PC-3 (cell line): Measurements from ENCODE around the gene KCNJ3. TPM values are rescaled to one million over a fixed set of nuclear protein-coding genes. Genes with fewer than 3 reads are reported as not detected.

ENCODE experiments used
- ATAC-seq: fragments of 200-7000 bp; cut with Tn5 transposase; 2 replicates; pipeline ENCODE4 v1.9.1; 2020; ENCODE audit warnings: mild to moderate bottlenecking, moderate library complexity
- BruUV-seq: library from RNA; stranded (reverse); fragments of 400-500 nt; replicated peaks from 2 replicates; lab custom pipeline; 2021; lab: Mats Ljungman, UMichigan
- CTCF ChIA-PET: fragments of 300-600 bp; sonication (Branson Sonifier 250); formaldehyde crosslinking; loops from one replicate; lab custom pipeline; 2022; ENCODE audit warnings: antibody characterized with exemption; lab: Charles Lee
- POLR2A ChIA-PET: fragments of 300-600 bp; sonication (Branson Sonifier 250); formaldehyde crosslinking; loops from one replicate; lab custom pipeline; 2022; ENCODE audit warnings: antibody characterized with exemption; ENCODE audit not compliant: unreplicated experiment; lab: Charles Lee
- DNase-seq: peaks from one replicate; pipeline ENCODE4 v3.0.0-alpha.2; 2015
- H2AFZ ChIP-seq: fragments of 300-600 bp; sonication (generic); 2 replicates; pipeline ENCODE4 v1.6.0; 2016; ENCODE audit warnings: antibody characterized with exemption, low read length
- H3F3A ChIP-seq: fragments of 300-600 bp; sonication (generic); one replicate; pipeline ENCODE4 v1.6.0; 2017; ENCODE audit warnings: antibody characterized with exemption, low read length, control low read depth, mild to moderate bottlenecking; ENCODE audit not compliant: unreplicated experiment
- H3K27ac ChIP-seq: fragments of 300-600 bp; sonication (generic); 2 replicates; pipeline ENCODE4 v1.5.1; 2016; ENCODE audit warnings: mild to moderate bottlenecking, low read length
- H3K27me3 ChIP-seq: fragments of 300-600 bp; sonication (generic); 2 replicates; pipeline ENCODE4 v1.6.1; 2016; ENCODE audit warnings: low read length, mixed read lengths
- H3K36me3 ChIP-seq: fragments of 300-600 bp; sonication (generic); 2 replicates; pipeline ENCODE4 v1.6.1; 2016; ENCODE audit warnings: low read depth, mixed run types, low read length, mixed read lengths
- H3K4me1 ChIP-seq: fragments of 300-600 bp; sonication (generic); 2 replicates; pipeline ENCODE4 v1.5.1; 2016; ENCODE audit warnings: low read length; ENCODE audit not compliant: insufficient read depth
- H3K4me2 ChIP-seq: fragments of 300-600 bp; sonication (generic); 2 replicates; pipeline ENCODE4 v1.6.0; 2016; ENCODE audit warnings: low read length
- H3K4me3 ChIP-seq: fragments of 300-600 bp; sonication (generic); 2 replicates; pipeline ENCODE4 v1.5.1; 2016; ENCODE audit warnings: mild to moderate bottlenecking, low read length, mixed read lengths
- H3K79me2 ChIP-seq: fragments of 300-600 bp; sonication (generic); 2 replicates; pipeline ENCODE4 v1.6.1; 2017; ENCODE audit warnings: low read length, mixed read lengths
- H3K9ac ChIP-seq: fragments of 300-600 bp; sonication (generic); 2 replicates; pipeline ENCODE4 v1.6.0; 2016; ENCODE audit warnings: mild to moderate bottlenecking, low read length
- H3K9me2 ChIP-seq: fragments of 300-600 bp; sonication (generic); replicated peaks from 2 replicates; pipeline ENCODE4 v1.6.1; 2016; ENCODE audit warnings: mixed run types, low read length, mixed read lengths
- H3K9me3 ChIP-seq: fragments of 300-600 bp; sonication (generic); 2 replicates; pipeline ENCODE4 v1.6.1; 2016; ENCODE audit warnings: low read length, mixed read lengths
- H4K20me1 ChIP-seq: fragments of 300-600 bp; sonication (generic); 2 replicates; pipeline ENCODE4 v1.6.1; 2016; ENCODE audit warnings: low read length, mixed read lengths
- EZH2 ChIP-seq: fragments of 300-600 bp; sonication (generic); IDR thresholded peaks from one replicate; pipeline ENCODE4 v1.6.1; 2017; ENCODE audit warnings: antibody characterized with exemption, mild to moderate bottlenecking, low read length; ENCODE audit not compliant: unreplicated experiment
- EZH2phosphoT487 ChIP-seq: fragments of 300-600 bp; sonication (generic); IDR thresholded peaks from 2 replicates; pipeline ENCODE4 v1.6.1; 2018; ENCODE audit warnings: mild to moderate bottlenecking, antibody characterized with exemption, low read length, borderline replicate concordance
- intact Hi-C: fragments of 100-400 bp; cut with micrococcal nuclease; formaldehyde crosslinking; loops from 2 replicates; pipeline ENCODE4 v1.9.0; 2023
- total RNA-seq: library from RNA; depleted of rRNA; stranded (reverse); fragments of >200 nt; gene quantifications from 2 replicates; pipeline ENCODE4 v1.2.3, GENCODE V29; 2014
- TF ChIP-seq, protein P1 (sequence below): fragments of 300-600 bp; sonication (generic); conservative IDR thresholded peaks from 2 replicates; pipeline ENCODE4 v1.5.1; 2017; ENCODE audit warnings: antibody characterized with exemption, low read depth, mild to moderate bottlenecking, low read length

The KCNJ3 gene
- total RNA-seq, 1 experiment from 2014 or later = not detected

DNA sequence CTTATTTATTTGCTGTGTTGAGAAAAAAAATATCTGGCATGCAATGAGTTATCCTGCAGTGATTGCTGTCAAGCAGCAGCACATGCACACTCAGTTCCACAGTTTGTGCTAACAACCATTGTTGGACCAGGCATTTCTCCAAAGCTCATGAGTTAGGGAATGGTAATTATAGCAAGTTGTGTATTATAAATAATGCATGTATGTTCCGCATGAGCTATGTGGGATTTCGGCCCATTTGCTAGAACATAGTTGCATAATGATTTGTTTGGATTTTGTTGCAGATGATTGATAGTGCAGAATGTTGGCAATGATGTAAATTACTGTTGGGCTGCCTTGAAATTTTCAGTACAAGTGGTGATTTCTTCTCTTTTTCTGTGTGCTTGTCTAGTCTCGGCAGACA, 10.7 kb downstream of the KCNJ3 start:
- Histone ChIP-seq H3K4me3 (no peak overlapping the region), H3K4me1 (no peaks in the 10 kb centered on the region), H3F3A (no peaks in the 10 kb centered on the region), H3K9me2 (no peaks in the 10 kb centered on the region), H3K9me3 (no peaks in the 10 kb centered on the region), H3K36me3 (no peaks in the 10 kb centered on the region), H3K27ac (no peak overlapping the region), H3K9ac (no peak overlapping the region), H3K4me2 (no peak overlapping the region), H4K20me1 (no peaks in the 10 kb centered on the region), H3K27me3 (no peaks in the 10 kb centered on the region), H2AFZ (no peak overlapping the region), H3K79me2 (no peaks in the 10 kb centered on the region)
- ChIA-PET POLR2A (no interaction called here), CTCF (no interaction called here)
- no peak for DNase-seq
- intact Hi-C loops = no loop called here
- TF ChIP-seq EZH2phosphoT487 = no peak
- TF ChIP-seq, protein P1, sequence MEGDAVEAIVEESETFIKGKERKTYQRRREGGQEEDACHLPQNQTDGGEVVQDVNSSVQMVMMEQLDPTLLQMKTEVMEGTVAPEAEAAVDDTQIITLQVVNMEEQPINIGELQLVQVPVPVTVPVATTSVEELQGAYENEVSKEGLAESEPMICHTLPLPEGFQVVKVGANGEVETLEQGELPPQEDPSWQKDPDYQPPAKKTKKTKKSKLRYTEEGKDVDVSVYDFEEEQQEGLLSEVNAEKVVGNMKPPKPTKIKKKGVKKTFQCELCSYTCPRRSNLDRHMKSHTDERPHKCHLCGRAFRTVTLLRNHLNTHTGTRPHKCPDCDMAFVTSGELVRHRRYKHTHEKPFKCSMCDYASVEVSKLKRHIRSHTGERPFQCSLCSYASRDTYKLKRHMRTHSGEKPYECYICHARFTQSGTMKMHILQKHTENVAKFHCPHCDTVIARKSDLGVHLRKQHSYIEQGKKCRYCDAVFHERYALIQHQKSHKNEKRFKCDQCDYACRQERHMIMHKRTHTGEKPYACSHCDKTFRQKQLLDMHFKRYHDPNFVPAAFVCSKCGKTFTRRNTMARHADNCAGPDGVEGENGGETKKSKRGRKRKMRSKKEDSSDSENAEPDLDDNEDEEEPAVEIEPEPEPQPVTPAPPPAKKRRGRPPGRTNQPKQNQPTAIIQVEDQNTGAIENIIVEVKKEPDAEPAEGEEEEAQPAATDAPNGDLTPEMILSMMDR = no peak
- no peak for TF ChIP-seq EZH2
- no peak for ATAC-seq
- no TSS peak for BruUV-seq

- ATAC-seq = no peak
- H3K9me3 ChIP-seq = no peaks in the 10 kb centered on the region
- H3K27ac ChIP-seq = no peak overlapping the region
- intact Hi-C loops = loop anchor here (10.0 kb wide), 1 partner anchor 65 kb away; no protein-coding TSS in a partner anchor
- no peak overlapping the region for H3K4me2 ChIP-seq
- ChIA-PET POLR2A (no interaction called here), CTCF (interaction anchor here (0.5 kb wide), 1 partner anchor 8 kb away, joined by 4 read pairs; no protein-coding TSS in a partner anchor)
- BruUV-seq = no TSS peak
- H3K36me3 ChIP-seq = no peaks in the 10 kb centered on the region
- DNase-seq = no peak
- TF ChIP-seq EZH2 = no peak
- TF ChIP-seq, protein P1 = no peak
- TF ChIP-seq EZH2phosphoT487 = no peak
- no peaks in the 10 kb centered on the region for H3K9me2 ChIP-seq
- H3K27me3 ChIP-seq = no peaks in the 10 kb centered on the region
- H3K9ac ChIP-seq = no peak overlapping the region
- no peaks in the 10 kb centered on the region for H3F3A ChIP-seq
- no peak overlapping the region for H3K4me3 ChIP-seq
- no peaks in the 10 kb centered on the region for H3K79me2 ChIP-seq
- no peak overlapping the region for H2AFZ ChIP-seq
- H3K4me1 ChIP-seq = no peaks in the 10 kb centered on the region
- no peaks in the 10 kb centered on the region for H4K20me1 ChIP-seq
These were observed 11.6 kb downstream of the KCNJ3 start for GRCh38 chr2:154710078-154710477.

GRCh38 chr2:154710685-154711084, 12.2 kb downstream of the KCNJ3 start:
- no peak overlapping the region for H2AFZ ChIP-seq
- no peaks in the 10 kb centered on the region for H3K9me2 ChIP-seq
- H3K4me3 ChIP-seq = no peak overlapping the region
- ChIA-PET POLR2A (no interaction called here), CTCF (no interaction called here)
- H3F3A ChIP-seq = no peaks in the 10 kb centered on the region
- BruUV-seq = no TSS peak
- no peaks in the 10 kb centered on the region for H3K27me3 ChIP-seq
- H3K79me2 ChIP-seq = no peaks in the 10 kb centered on the region
- DNase-seq (no peak), ATAC-seq (no peak)
- H3K9me3 ChIP-seq = no peaks in the 10 kb centered on the region
- TF ChIP-seq, protein P1 = no peak
- TF ChIP-seq EZH2 (no peak), EZH2phosphoT487 (no peak)
- H3K9ac ChIP-seq = no peak overlapping the region
- no peaks in the 10 kb centered on the region for H3K36me3 ChIP-seq
- no peaks in the 10 kb centered on the region for H4K20me1 ChIP-seq
- no peak overlapping the region for H3K4me2 ChIP-seq
- H3K4me1 ChIP-seq = no peaks in the 10 kb centered on the region
- intact Hi-C loops = loop anchor here (10.0 kb wide), 1 partner anchor 64 kb away; no protein-coding TSS in a partner anchor
- no peak overlapping the region for H3K27ac ChIP-seq
